A549 (cell line): ENCODE data around the gene ANTKMT. TPM values are rescaled to one million over a fixed set of nuclear protein-coding genes. Genes with fewer than 3 reads are reported as not detected.
A peak's percentile ranks its signal among the peaks of the same experiment; 100 is the strongest.

Experiments used
- ATAC-seq, 2 experiments: fragments of 200-7000 bp in 1 of 2; fragments of >200 bp in 1 of 2; cut with Nextera tagmentation in 1 of 2; cut with Tn5 transposase in 1 of 2; 3 replicates each; pipeline versions ENCODE4 v1.8.0 to v1.9.1; 2018 to 2020; ENCODE audit warnings: mild to moderate bottlenecking in 1 of 2, moderate library complexity in 1 of 2
- CTCF ChIA-PET: fragments of 300-600 bp; sonication (Branson Sonifier 250); formaldehyde crosslinking; extraction: SDS; loops from one replicate; lab custom pipeline; 2021; ENCODE audit warnings: antibody characterized with exemption, inconsistent platforms; lab: Yijun Ruan, JAX
- POLR2A ChIA-PET: fragments of 350-600 bp; formaldehyde crosslinking; extraction: SDS; loops from one replicate; lab custom pipeline; 2021; ENCODE audit warnings: antibody characterized with exemption, inconsistent platforms; lab: Yijun Ruan, JAX
- DNase-seq, 2 experiments: peaks; one replicate each; pipeline versions ENCODE4 v3.0.0 to v3.0.0-alpha.2; 2011 to 2016; ENCODE audit warnings: low read depth in 1 of 2, low spot score in 1 of 2
- FAIRE-seq: peaks from 2 replicates; lab custom pipeline; 2011; peaks lifted over from hg19 to GRCh38; lab: Jason Lieb, UNC
- H3K27ac ChIP-seq, 2 experiments: fragments of >200 bp; sonication (Bioruptor Twin); formaldehyde crosslinking; 3 replicates each; pipeline ENCODE4 v1.5.1; 2016 to 2017
- H3K4me1 ChIP-seq: fragments of >200 bp; sonication (Bioruptor Twin); formaldehyde crosslinking; 3 replicates; pipeline ENCODE4 v1.6.1; 2016
- H3K4me2 ChIP-seq: fragments of >200 bp; sonication (Bioruptor Twin); formaldehyde crosslinking; 3 replicates; pipeline ENCODE4 v1.6.1; 2016
- H3K4me3 ChIP-seq: fragments of >200 bp; sonication (Bioruptor Twin); formaldehyde crosslinking; 3 replicates; pipeline ENCODE4 v1.5.1; 2016
- H3K9me3 ChIP-seq: fragments of >200 bp; sonication (Bioruptor Twin); formaldehyde crosslinking; 3 replicates; pipeline ENCODE4 v1.6.1; 2016
- BHLHE40 ChIP-seq: IDR thresholded peaks from 2 replicates; pipeline ENCODE4 v1.6.1; 2012; ENCODE audit warnings: low read depth, low read length, inconsistent platforms
- CEBPB ChIP-seq, 2 experiments: fragments of >200 bp in 1 of 2; sonication (Bioruptor Twin) in 1 of 2; formaldehyde crosslinking in 1 of 2; IDR thresholded peaks; 2 replicates each; pipeline ENCODE4 v1.6.1; 2012 to 2016
- CHD4 ChIP-seq: fragments of 200-600 bp; sonication (generic); IDR thresholded peaks from 2 replicates; pipeline ENCODE4 v1.6.1; 2016; ENCODE audit warnings: antibody characterized with exemption, mild to moderate bottlenecking, borderline replicate concordance
- EHMT2 ChIP-seq: fragments of 200-600 bp; sonication (generic); IDR thresholded peaks from 2 replicates; pipeline ENCODE4 v1.6.1; 2016; ENCODE audit warnings: antibody characterized with exemption, low read depth, mild to moderate bottlenecking, moderate library complexity
- ELK1 ChIP-seq: fragments of 150-350 bp; IDR thresholded peaks from 2 replicates; pipeline ENCODE4 v1.6.1; 2014; ENCODE audit warnings: low read depth, mild to moderate bottlenecking, low read length
- FOSB ChIP-seq: fragments of 250-450 bp; sonication (Bioruptor Pico); IDR thresholded peaks from 2 replicates; pipeline ENCODE4 v1.5.0; 2020; ENCODE audit warnings: mild to moderate bottlenecking, moderate library complexity
- FOSL2 ChIP-seq, 2 experiments: fragments of 450-650 bp in 1 of 2; fragments of >200 bp in 1 of 2; sonication (Bioruptor Twin) in 1 of 2; formaldehyde crosslinking; IDR thresholded peaks; 2 replicates each; pipeline versions ENCODE4 v1.5.0 to v1.6.1; 2016 to 2020; ENCODE audit warnings: mild to moderate bottlenecking in 1 of 2, moderate library complexity in 1 of 2
- HES2 ChIP-seq: fragments of >200 bp; sonication (Bioruptor Twin); formaldehyde crosslinking; IDR thresholded peaks from 2 replicates; pipeline ENCODE4 v1.6.1; 2016
- HMGXB4 ChIP-seq: fragments of 250-450 bp; sonication (Bioruptor Pico); IDR thresholded peaks from 2 replicates; pipeline ENCODE4 v1.5.0; 2021; ENCODE audit warnings: mild to moderate bottlenecking, moderate library complexity, borderline replicate concordance
- HOXB13 ChIP-seq: fragments of 250-450 bp; sonication (Bioruptor Pico); IDR thresholded peaks from 2 replicates; pipeline ENCODE4 v1.5.0; 2020; ENCODE audit warnings: low read depth, mild to moderate bottlenecking, moderate library complexity
- KDM5A ChIP-seq: fragments of 200-600 bp; sonication (generic); IDR thresholded peaks from 2 replicates; pipeline ENCODE4 v1.6.1; 2016; ENCODE audit warnings: antibody characterized with exemption, mild to moderate bottlenecking
- MAZ ChIP-seq: fragments of 150-350 bp; IDR thresholded peaks from 2 replicates; pipeline ENCODE4 v1.6.1; 2014; ENCODE audit warnings: antibody characterized with exemption, low read depth, low read length, borderline replicate concordance
- MYC ChIP-seq: IDR thresholded peaks from 2 replicates; pipeline ENCODE4 v1.6.1; 2012; ENCODE audit warnings: mild to moderate bottlenecking, inconsistent platforms, low read length, improper control_type of control experiment, borderline replicate concordance
- NFE2L2 ChIP-seq: fragments of 150-350 bp; conservative IDR thresholded peaks from 2 replicates; pipeline ENCODE4 v1.6.1; 2014; ENCODE audit warnings: low read length
- NPAS2 ChIP-seq: fragments of 250-450 bp; sonication (Bioruptor Pico); IDR thresholded peaks from 2 replicates; pipeline ENCODE4 v1.8.0; 2022; ENCODE audit warnings: mild to moderate bottlenecking, moderate library complexity, borderline replicate concordance
- RAD21 ChIP-seq, 2 experiments: fragments of >200 bp in 1 of 2; sonication (Bioruptor Twin) in 1 of 2; formaldehyde crosslinking in 1 of 2; IDR thresholded peaks in 1 of 2; conservative IDR thresholded peaks in 1 of 2; 2 replicates in 1 of 2; 3 replicates in 1 of 2; pipeline ENCODE4 v1.6.1; 2012 to 2018; ENCODE audit warnings: inconsistent platforms in 1 of 2
- RARB ChIP-seq: fragments of 250-450 bp; sonication (Bioruptor Pico); IDR thresholded peaks from 2 replicates; pipeline ENCODE4 v1.8.0; 2021; ENCODE audit warnings: mild to moderate bottlenecking, moderate library complexity
- RCOR1 ChIP-seq: fragments of 150-350 bp; IDR thresholded peaks from 2 replicates; pipeline ENCODE4 v1.6.1; 2014; ENCODE audit warnings: antibody characterized with exemption, low read length, low read depth
- RNF2 ChIP-seq: fragments of 200-600 bp; sonication (generic); IDR thresholded peaks from 2 replicates; pipeline ENCODE4 v1.6.1; 2016; ENCODE audit warnings: low read depth, mild to moderate bottlenecking, antibody characterized with exemption, moderate library complexity, borderline replicate concordance
- SREBF2 ChIP-seq: fragments of 450-650 bp; IDR thresholded peaks from 2 replicates; pipeline ENCODE4 v1.6.1; 2014; ENCODE audit warnings: mild to moderate bottlenecking, moderate library complexity
- TP53 ChIP-seq: fragments of 250-450 bp; sonication (Bioruptor Pico); IDR thresholded peaks from 2 replicates; pipeline ENCODE4 v1.5.0; 2021; ENCODE audit warnings: mild to moderate bottlenecking, moderate library complexity
- ZFP36 ChIP-seq: fragments of 450-650 bp; IDR thresholded peaks from 2 replicates; pipeline ENCODE4 v1.6.1; 2014; ENCODE audit warnings: borderline replicate concordance; ENCODE audit not compliant: partially characterized antibody
- ZSCAN20 ChIP-seq: fragments of 250-450 bp; sonication (Bioruptor Pico); IDR thresholded peaks from 2 replicates; pipeline ENCODE4 v1.8.0; 2022; ENCODE audit warnings: mild to moderate bottlenecking, moderate library complexity
- WGBS: methylation state at CpG from one replicate; pipeline ENCODE4 v1.1.6; 2017; ENCODE audit errors: missing lambda C conversion rate; 5-methylcytosine and 5-hydroxymethylcytosine counted together
- polyA plus RNA-seq, 4 experiments: library from polyadenylated mRNA; depleted of rRNA in 3 of 4; stranded (reverse); fragments of >200 nt; fragmentation: RNase III in 1 of 4; extraction: RNeasy Plus Mini Kit Qiagen cat#74134 plus additional on column Dnase treatment in 1 of 4; gene quantifications; 2 replicates in 3 of 4; 3 replicates in 1 of 4; pipeline ENCODE4 v1.2.3, GENCODE V29; 2011 to 2017
- TF ChIP-seq, protein P1 (sequence below): fragments of >200 bp; sonication (Bioruptor Twin); formaldehyde crosslinking; IDR thresholded peaks from 3 replicates; pipeline ENCODE4 v1.5.1; 2016

The ANTKMT gene
- polyA plus RNA-seq, 2 of the 4 experiments (the other 2 are of a cell fraction): 11.9 to 55.8 TPM

DNA sequence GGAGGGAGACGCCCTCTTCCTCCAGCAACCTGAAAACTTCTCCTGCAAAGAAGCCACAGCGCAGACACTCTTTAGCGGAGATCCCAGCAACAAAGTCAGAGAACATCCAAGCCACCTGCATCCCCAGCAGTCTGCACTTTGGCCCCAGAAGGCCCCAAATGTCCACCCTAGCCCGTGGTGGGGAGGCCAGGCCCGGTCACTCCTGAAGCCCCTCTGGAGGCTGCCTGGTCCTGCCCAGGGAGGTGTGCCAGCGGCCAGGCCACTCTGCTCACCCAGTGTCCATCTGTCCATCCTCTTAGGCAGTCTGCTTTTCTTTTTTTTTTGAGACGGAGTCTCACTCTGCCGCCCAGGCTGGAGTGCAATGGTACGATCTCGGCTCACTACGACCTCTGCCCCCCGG is 11.4 kb downstream of the ANTKMT start:
- FAIRE-seq (no peak), DNase-seq (no peak), ATAC-seq (no peak)
- ChIA-PET CTCF (interaction anchor here (0.8 to 28.0 kb wide), 7 partner anchors 8 to 53 kb away, joined by 3 to 656 read pairs (median 8); partner anchors contain the start of genes ANTKMT, CCDC78, CIAO3 and FBXL16), POLR2A (interaction anchor here (1.4 to 3.1 kb wide), 2 partner anchors 9 to 12 kb away, joined by 4 to 15 read pairs; partner anchors contain the start of genes ANTKMT and CIAO3)
- no peaks in the 10 kb centered on the region for H3K9me3 ChIP-seq
- H3K4me3 ChIP-seq: no peak overlapping the region
- no peak overlapping the region for H3K4me2 ChIP-seq
- no peak for TF ChIP-seq HMGXB4 (CRISPR knock-in tag)
- no peak for TF ChIP-seq KDM5A
- TF ChIP-seq FOSB (CRISPR knock-in tag): no peak
- no peak for TF ChIP-seq ZFP36
- no peak for TF ChIP-seq RARB (CRISPR knock-in tag)
- TF ChIP-seq RCOR1: no peak
- no peak for TF ChIP-seq MAZ
- TF ChIP-seq BHLHE40: no peak
- no peak for TF ChIP-seq NFE2L2
- no peak for TF ChIP-seq NPAS2
- TF ChIP-seq, protein P1, sequence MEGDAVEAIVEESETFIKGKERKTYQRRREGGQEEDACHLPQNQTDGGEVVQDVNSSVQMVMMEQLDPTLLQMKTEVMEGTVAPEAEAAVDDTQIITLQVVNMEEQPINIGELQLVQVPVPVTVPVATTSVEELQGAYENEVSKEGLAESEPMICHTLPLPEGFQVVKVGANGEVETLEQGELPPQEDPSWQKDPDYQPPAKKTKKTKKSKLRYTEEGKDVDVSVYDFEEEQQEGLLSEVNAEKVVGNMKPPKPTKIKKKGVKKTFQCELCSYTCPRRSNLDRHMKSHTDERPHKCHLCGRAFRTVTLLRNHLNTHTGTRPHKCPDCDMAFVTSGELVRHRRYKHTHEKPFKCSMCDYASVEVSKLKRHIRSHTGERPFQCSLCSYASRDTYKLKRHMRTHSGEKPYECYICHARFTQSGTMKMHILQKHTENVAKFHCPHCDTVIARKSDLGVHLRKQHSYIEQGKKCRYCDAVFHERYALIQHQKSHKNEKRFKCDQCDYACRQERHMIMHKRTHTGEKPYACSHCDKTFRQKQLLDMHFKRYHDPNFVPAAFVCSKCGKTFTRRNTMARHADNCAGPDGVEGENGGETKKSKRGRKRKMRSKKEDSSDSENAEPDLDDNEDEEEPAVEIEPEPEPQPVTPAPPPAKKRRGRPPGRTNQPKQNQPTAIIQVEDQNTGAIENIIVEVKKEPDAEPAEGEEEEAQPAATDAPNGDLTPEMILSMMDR: no peak
- no peak for TF ChIP-seq SREBF2
- no peak for TF ChIP-seq HOXB13
- no peak for TF ChIP-seq CEBPB (IDR thresholded peaks at IDR 0.05)
- no peak for TF ChIP-seq TP53
- TF ChIP-seq CHD4: no peak
- no peak for TF ChIP-seq EHMT2
- H3K4me1 ChIP-seq: peaks cover 6% of the 10 kb centered on the region; the same call in 1 of the 3 replicates
- WGBS: 92% methylated on average over 12 of the region's 12 CpGs
- H3K27ac ChIP-seq: no peak overlapping the region

- no peak for FAIRE-seq
- WGBS: 85% methylated on average over 12 of the region's 13 CpGs
- Histone ChIP-seq H3K4me1 (peaks cover 6% of the 10 kb centered on the region; the same call in 1 of the 3 replicates), H3K4me2 (no peak overlapping the region), H3K9me3 (no peaks in the 10 kb centered on the region), H3K27ac (no peak overlapping the region), H3K4me3 (no peak overlapping the region)
- DNase-seq: peak in 1 of 2 experiments; percentile 53
- CTCF ChIA-PET: interaction anchor here (0.8 to 28.0 kb wide), 8 partner anchors 8 to 54 kb away, joined by 3 to 656 read pairs (median 6); partner anchors contain the start of genes ANTKMT, CCDC78, CIAO3 and FBXL16
- TF ChIP-seq FOSL2 (IDR thresholded peaks at IDR 0.05): no peak
- TF ChIP-seq FOSL2 (CRISPR knock-in tag; IDR thresholded peaks at IDR 0.05): 0 out of 2 replicates have a peak, but pooled peaks have one; percentile 23
- no peak for TF ChIP-seq RNF2
- TF ChIP-seq MYC: no peak
- TF ChIP-seq, protein P1: no peak
- no peak for TF ChIP-seq RCOR1
- TF ChIP-seq HES2: no peak
- TF ChIP-seq ZSCAN20 (CRISPR knock-in tag): no peak
- no peak for TF ChIP-seq RAD21 (conservative IDR thresholded peaks at IDR 0.05 in 1 of 2, IDR thresholded peaks at IDR 0.05 in 1 of 2)
- no peak for TF ChIP-seq ELK1
- POLR2A ChIA-PET: interaction anchor here (1.4 kb wide), 1 partner anchor 8 kb away, joined by 4 read pairs; the partner anchor contains the start of gene CIAO3
- no peak for ATAC-seq
Measured at GRCh38 chr16:732936-733335, 12.0 kb downstream of the ANTKMT start.
